Measurements from ENCODE around the gene ELP4. TPM values are rescaled to one million over a fixed set of nuclear protein-coding genes. Genes with fewer than 3 reads are reported as not detected.

The ELP4 gene
- total and polyA plus RNA-seq, 2 experiments from 2014 or later = 28.2 to 38.3 TPM

GRCh38 chr11:31651208-31651607 is 141.6 kb downstream of the ELP4 start:
- Mint-ChIP-seq H3K36me3 (ENCODE audit: low read depth) (no peaks in the 10 kb centered on the region), H3K9me3 (no peaks in the 10 kb centered on the region)

More at GRCh38 chr11:31651208-31651607, 141.6 kb downstream of the ELP4 start:
- H3K4me3 Mint-ChIP-seq = no peak overlapping the region
- H3K4me1 Mint-ChIP-seq = peaks cover 21% of the 10 kb centered on the region
- no peak for TF ChIP-seq CTCF (conservative IDR thresholded peaks at IDR 0.05; ENCODE audit: low read depth in 2 of 2)
- TF ChIP-seq REST (IDR thresholded peaks at IDR 0.05; ENCODE audit: unreplicated experiment) = no peak
- TF ChIP-seq EZH2phosphoT487 (IDR thresholded peaks at IDR 0.05; ENCODE audit: unreplicated experiment) = no peak
- H3K36me3 ChIP-seq (ENCODE audit: insufficient read depth) = no peaks in the 10 kb centered on the region
- no peak overlapping the region for H2AFZ ChIP-seq
- H3K4me1 ChIP-seq (ENCODE audit: insufficient read depth) = peaks cover 21% of the 10 kb centered on the region
- 0 out of 2 replicates have a peak overlapping the region, but pooled peaks have one; percentile 1 for H3K4me2 ChIP-seq
- no peak overlapping the region for H3K4me3 ChIP-seq
- DNase-seq (ENCODE audit: low spot score) = no peak
- H3K27me3 ChIP-seq (ENCODE audit: insufficient read depth) = no peaks in the 10 kb centered on the region
- no peak for ATAC-seq
- no peaks in the 10 kb centered on the region for H3K9me2 ChIP-seq (ENCODE audit: insufficient read depth)
- no peak overlapping the region for H3K27ac ChIP-seq (ENCODE audit: low read depth)
- H3K79me2 ChIP-seq (replicated peaks; ENCODE audit: insufficient read depth) = no peaks in the 10 kb centered on the region
- H3K27me3 Mint-ChIP-seq (ENCODE audit: insufficient read depth, low read depth, poor library complexity) = no peaks in the 10 kb centered on the region
- H4K20me1 ChIP-seq (replicated peaks; ENCODE audit: insufficient read depth) = no peaks in the 10 kb centered on the region
- H3K27ac Mint-ChIP-seq = no peak overlapping the region
- H3F3A ChIP-seq (replicated peaks; ENCODE audit: low read depth) = no peaks in the 10 kb centered on the region
